CD4-positive, alpha-beta T cell treated with Interleukin-10 for 1 hour (primary cell): Measurements from ENCODE around the gene GRAMD1A.
A peak's percentile ranks its signal among the peaks of the same experiment; 100 is the strongest.
"Not testable (repeated sequence)": the region's sequence is repeated elsewhere in the genome, so short reads cannot be mapped to it uniquely, and the experiment has no call there.

Experiments
- DNase-seq: peaks from one replicate; pipeline ENCODE4 v3.0.0-alpha.2; 2020

The GRAMD1A gene

GRCh38 chr19:35021596-35021995 is 21.5 kb downstream of the GRAMD1A start:
- DNase-seq = no peak

DNA sequence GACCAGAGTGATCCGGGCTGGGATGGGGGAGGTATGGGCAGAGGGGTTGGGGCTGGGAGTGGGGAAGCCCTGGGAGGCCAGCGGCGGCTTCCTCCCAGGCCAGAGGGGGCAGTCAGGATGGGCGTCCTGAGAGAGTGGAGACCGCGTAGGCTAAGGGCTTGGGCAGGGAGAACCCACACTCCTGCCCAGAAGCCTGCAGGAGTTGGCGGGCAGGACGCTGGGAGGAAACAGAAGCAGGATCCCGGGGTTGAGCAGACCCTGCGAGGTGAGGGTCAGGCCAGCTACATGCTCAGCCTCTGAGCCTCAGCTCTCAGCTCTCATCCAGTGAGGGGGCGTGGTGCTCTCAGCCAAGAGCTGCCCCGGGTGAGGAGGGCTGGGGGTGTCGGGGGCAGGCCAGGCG is 22.3 kb downstream of the GRAMD1A start:
- no peak for DNase-seq

DNA sequence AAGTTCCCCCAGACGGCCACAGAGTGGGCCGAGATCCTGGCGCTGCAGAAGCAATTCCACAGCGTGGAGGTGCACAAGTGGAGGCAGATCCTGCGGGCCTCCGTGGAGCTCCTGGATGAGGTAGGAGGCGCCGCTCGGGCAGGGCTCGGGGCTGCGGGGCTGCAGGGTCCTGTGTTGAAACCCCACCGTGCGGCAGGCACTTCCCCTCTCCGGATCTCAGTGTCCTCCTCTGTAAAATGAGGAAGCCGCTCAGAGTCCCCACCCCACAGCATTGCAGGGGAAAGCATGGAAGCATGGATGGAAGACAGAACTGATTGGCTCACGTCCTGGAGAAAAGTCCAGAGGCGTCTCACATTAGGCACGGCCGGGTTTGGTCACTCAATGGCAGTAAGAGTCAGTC is 23.3 kb downstream of the GRAMD1A start:
- DNase-seq = no peak

- no peak for DNase-seq
Measured at GRCh38 chr19:35024095-35024494, 24.0 kb downstream of the GRAMD1A start.

DNA sequence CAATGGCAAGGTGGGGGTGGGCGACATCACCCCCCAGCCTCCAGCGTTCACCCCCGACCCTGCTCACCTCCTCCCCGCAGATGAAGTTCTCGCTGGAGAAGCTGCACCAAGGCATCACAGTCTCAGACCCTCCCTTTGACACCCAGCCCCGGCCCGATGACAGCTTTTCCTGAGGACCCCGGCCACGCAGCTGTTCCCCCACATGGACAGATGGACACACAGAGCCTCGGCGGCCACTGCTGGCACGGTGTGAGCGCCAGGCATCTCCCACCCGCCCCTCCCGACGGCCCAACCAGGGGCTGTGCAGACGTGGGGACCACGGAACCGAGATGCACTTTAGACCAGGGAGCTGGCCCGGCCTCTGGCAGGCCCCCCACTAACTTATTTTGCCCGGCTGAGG is 25.8 kb downstream of the GRAMD1A start:
- DNase-seq = no peak

- no peak for DNase-seq
Measured at GRCh38 chr19:35026418-35026817, 26.3 kb downstream of the GRAMD1A start.

GRCh38 chr19:35027009-35027408 is 26.9 kb downstream of the GRAMD1A start:
- no peak for DNase-seq

GRCh38 chr19:35027851-35028599 is 27.9 kb downstream of the GRAMD1A start:
- no peak for DNase-seq

GRCh38 chr19:35028600-35028885 is 28.4 kb downstream of the GRAMD1A start:
- DNase-seq = not testable (repeated sequence)

DNA sequence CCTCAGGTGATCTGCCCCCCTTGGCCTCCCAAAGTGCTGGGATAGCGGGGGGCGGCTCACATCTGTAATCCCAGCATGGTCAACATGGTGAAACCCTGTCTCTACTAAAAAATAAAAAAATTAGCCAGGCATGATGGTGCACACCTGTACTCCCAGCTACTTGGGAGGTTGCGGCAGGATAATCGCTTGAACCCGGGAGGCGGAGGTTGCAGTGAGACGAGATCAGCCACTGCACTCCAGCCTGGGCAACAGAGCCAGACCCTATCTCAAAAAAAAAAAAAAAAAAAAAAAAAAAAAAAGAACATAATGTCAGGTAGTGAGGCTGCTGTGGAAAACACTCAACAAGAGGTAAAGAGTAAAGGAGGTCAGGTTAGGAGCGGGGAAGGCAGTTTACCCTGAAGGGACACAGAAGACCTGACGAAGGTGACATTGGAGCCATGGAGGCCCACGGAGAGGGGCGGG is 29.2 kb downstream of the GRAMD1A start:
- DNase-seq = not testable (repeated sequence)

DNA sequence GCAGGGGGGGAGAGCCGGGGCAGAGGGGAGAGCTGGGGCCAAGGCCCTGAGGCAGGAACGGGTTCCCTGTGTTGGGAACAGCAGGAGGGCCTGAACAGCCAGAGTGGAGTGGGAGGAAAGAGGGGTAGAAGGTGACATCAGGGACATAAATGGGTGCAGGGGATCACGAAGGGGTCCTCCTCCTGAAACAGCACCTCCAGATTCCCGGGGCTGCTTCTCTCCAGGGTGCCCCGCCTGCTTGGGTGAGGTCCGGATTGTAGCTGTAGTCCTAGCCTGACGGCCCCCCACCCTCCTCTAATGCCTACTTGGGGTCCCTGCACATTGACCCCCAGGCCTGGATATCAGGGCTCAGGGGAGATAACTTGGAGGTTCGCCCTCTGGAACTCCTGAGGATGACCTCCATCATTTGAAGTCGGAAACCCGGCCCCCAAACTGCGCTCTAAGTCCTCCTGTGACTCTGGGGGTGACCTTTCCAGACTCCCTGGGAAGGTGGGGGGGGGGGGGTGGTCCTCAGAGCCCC is 29.7 kb downstream of the GRAMD1A start:
- DNase-seq = no peak

GRCh38 chr19:35030257-35031071 is 30.3 kb downstream of the GRAMD1A start, which contains the start of gene SCN1B:
SCN1B (plus strand) TSS chr19:35030470; CDS start chr19:35030821, 351 bp downstream.
- peak; percentile 57 for DNase-seq

DNA sequence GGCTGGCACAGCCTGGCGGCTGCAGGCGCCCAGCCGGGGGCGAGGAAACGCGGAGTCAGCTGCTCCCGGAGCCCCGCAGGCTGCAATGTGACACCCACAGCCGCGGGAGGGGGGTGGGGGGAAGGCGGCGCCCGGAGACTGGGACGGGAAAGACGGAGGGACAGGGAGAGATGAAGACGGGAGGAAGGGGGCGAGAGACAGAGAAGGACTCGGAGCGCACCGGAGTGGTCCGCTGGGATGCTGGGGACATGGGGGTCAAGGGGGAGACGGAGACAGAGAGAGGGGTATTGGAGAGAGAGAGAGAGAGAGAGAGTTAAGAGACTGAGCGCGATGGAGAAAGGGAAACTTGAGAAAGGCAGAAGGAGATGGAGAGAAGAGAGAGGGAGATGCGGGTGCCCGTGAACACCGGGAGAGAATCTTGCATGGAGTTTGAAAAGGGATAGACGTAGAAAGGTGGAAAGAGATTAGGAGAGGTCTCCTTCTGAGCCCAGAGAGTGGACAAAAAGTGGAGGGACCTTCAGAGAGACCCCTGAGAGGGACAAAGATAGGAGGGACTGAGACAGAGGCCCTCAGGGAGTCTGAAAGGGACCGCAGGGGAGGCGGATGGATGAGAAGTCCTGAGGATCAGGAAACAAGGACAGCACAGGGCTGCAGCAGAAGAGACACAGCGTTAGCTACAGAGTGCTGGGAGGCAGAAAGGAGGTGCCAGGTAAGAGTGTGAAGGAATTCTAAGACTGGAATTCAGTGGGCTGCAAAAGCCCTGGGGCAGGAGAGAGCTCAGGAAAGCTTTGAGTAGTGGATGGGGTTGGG is 31.2 kb downstream of the GRAMD1A start:
- DNase-seq = no peak

- no peak for DNase-seq
Measured at GRCh38 chr19:35032356-35032865, 32.3 kb downstream of the GRAMD1A start.

- DNase-seq = no peak
Measured at GRCh38 chr19:35033067-35034004, 33.2 kb downstream of the GRAMD1A start.

DNA sequence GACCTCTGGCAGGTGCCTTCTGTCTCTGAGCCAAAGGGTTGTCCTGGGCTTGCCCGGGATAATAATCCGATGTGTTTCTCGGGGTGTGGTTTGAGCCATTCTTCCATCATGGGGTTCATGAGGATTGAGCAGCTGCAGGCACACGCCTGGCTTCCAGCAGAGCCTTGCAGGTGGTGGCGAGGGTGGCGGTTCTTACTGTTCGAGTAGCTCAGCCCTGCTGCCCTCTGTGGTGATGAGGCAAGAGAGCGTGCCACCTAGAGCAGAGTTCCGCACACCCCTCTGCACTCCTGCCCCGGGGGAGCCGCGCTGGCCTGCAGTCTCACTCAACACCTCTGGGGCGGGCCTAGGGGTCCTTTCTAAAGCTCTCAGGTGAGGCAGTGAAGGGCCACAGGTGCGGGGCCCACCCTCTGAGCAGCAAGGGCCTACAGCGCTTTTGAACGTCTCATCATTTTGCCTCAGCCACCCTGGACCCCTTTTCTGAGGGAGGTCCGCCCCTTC is 33.9 kb downstream of the GRAMD1A start:
- DNase-seq = no peak

GRCh38 chr19:35034588-35035382 is 34.7 kb downstream of the GRAMD1A start:
- no peak for DNase-seq

DNA sequence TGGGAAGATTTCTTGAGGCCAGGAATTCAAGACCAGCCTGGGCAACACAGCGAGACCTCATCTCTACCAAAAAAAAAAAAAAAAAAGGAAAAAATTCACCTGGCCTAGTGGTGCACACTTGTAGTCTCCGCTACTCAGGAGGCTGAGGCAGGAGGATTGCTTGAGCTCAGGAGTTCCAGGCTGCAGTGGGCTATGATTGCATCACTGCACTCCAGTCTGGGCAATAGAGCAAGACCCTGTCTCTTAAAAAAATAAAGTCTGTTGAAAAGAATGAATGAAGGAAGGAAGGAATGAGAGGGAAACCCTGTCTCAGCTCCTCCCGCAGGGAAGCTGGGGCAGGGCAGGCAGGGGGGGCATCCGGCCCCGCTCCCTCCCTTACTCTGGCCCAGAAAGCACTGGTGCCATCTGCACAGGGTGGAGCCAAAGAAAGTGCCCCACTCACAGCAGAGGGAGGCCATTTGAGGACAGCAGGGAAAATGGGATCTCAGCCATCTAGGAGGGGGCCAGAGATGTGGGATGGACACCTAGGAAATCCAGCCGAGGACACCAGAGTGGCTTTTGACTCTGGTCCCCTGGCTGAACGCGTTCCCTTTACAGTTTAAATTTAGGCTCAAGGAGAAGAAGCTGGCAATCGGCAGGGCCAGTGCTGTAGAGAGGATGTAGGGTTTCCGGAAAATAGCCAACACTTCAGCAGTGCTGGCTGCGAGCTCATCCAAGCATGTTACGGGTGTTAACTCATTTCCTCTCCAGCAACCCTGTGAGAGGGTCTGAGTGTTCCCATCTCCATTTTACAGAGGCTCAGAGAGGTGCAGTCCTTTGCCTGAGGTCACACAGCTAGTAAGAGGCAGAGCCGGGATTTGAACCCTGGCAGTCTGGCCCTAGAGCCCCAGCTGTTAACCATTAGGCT is 37.8 kb downstream of the GRAMD1A start:
- DNase-seq = no peak
